Measurements from ENCODE around the gene TRAM2.

GRCh38 chr6:52508261-52508739, 68.6 kb downstream of the TRAM2 start:
- no peak for TF ChIP-seq CTCF (conservative IDR thresholded peaks at IDR 0.05; ENCODE audit: low read depth, low read length)
- TF ChIP-seq EZH2 (IDR thresholded peaks at IDR 0.05; ENCODE audit: low read length, unreplicated experiment): no peak
- TF ChIP-seq EZH2phosphoT487 (IDR thresholded peaks at IDR 0.05; ENCODE audit: borderline replicate concordance, low read length): no peak

Measured in PC-3 (cell line).